Measurements from ENCODE around the gene GRM8. TPM values are rescaled to one million over a fixed set of nuclear protein-coding genes. Genes with fewer than 3 reads are reported as not detected.

GRM8 gene
- total RNA-seq, 1 experiment from 2014 or later: not detected

- POLR2A ChIA-PET (ENCODE audit: unreplicated experiment): interaction anchor here (0.6 kb wide), 1 partner anchor 215 kb away, joined by 3 read pairs; no protein-coding TSS in a partner anchor
- Histone ChIP-seq H4K20me1 (ENCODE audit: low read length) (no peaks in the 10 kb centered on the region), H3K27ac (ENCODE audit: low read length) (no peak overlapping the region), H3K9ac (ENCODE audit: low read length) (no peak overlapping the region), H3K9me3 (ENCODE audit: low read length) (no peaks in the 10 kb centered on the region), H3F3A (ENCODE audit: low read length, unreplicated experiment) (no peaks in the 10 kb centered on the region), H3K4me3 (ENCODE audit: low read length) (no peak overlapping the region), H3K79me2 (ENCODE audit: low read length) (no peaks in the 10 kb centered on the region), H2AFZ (ENCODE audit: low read length) (no peak overlapping the region), H3K9me2 (replicated peaks; ENCODE audit: low read length) (no peaks in the 10 kb centered on the region), H3K4me2 (ENCODE audit: low read length) (no peak overlapping the region), H3K27me3 (ENCODE audit: low read length) (no peaks in the 10 kb centered on the region), H3K36me3 (ENCODE audit: low read depth, low read length) (no peaks in the 10 kb centered on the region), H3K4me1 (ENCODE audit: insufficient read depth, low read length) (peaks cover 12% of the 10 kb centered on the region)
- BruUV-seq (replicated peaks): no TSS peak
- intact Hi-C loops (cut with micrococcal nuclease): no loop called here
- no peak for DNase-seq
- CTCF ChIA-PET: no interaction called here
- ATAC-seq: no peak
- TF ChIP-seq EZH2phosphoT487 (IDR thresholded peaks at IDR 0.05; ENCODE audit: borderline replicate concordance, low read length) (no peak), CTCF (conservative IDR thresholded peaks at IDR 0.05; ENCODE audit: low read depth, low read length) (no peak), EZH2 (IDR thresholded peaks at IDR 0.05; ENCODE audit: low read length, unreplicated experiment) (no peak)
Observed at GRCh38 chr7:126702242-126703016, 550.3 kb downstream of the GRM8 start.

- intact Hi-C loops (cut with micrococcal nuclease): no loop called here
- H3K36me3 ChIP-seq (ENCODE audit: low read depth, low read length): no peaks in the 10 kb centered on the region
- ChIA-PET POLR2A (ENCODE audit: unreplicated experiment) (no interaction called here), CTCF (no interaction called here)
- ATAC-seq (peak; percentile 100), DNase-seq (peak; percentile 86)
- BruUV-seq (replicated peaks): no TSS peak
- peak overlapping the region; percentile 67 for H3K4me2 ChIP-seq (ENCODE audit: low read length)
- H3K4me1 ChIP-seq (ENCODE audit: insufficient read depth, low read length): peaks cover 12% of the 10 kb centered on the region
- no peak overlapping the region for H3K9ac ChIP-seq (ENCODE audit: low read length)
- H3K27ac ChIP-seq (ENCODE audit: low read length): peak overlapping the region; percentile 54
- H3K9me2 ChIP-seq (replicated peaks; ENCODE audit: low read length): no peaks in the 10 kb centered on the region
- no peaks in the 10 kb centered on the region for H4K20me1 ChIP-seq (ENCODE audit: low read length)
- H3F3A ChIP-seq (ENCODE audit: low read length, unreplicated experiment): no peaks in the 10 kb centered on the region
- no peaks in the 10 kb centered on the region for H3K79me2 ChIP-seq (ENCODE audit: low read length)
- TF ChIP-seq CTCF (conservative IDR thresholded peaks at IDR 0.05; ENCODE audit: low read depth, low read length) (no peak), EZH2 (IDR thresholded peaks at IDR 0.05; ENCODE audit: low read length, unreplicated experiment) (no peak), EZH2phosphoT487 (IDR thresholded peaks at IDR 0.05; ENCODE audit: borderline replicate concordance, low read length) (no peak)
- H2AFZ ChIP-seq (ENCODE audit: low read length): peak overlapping the region; percentile 41
- peak overlapping the region; percentile 42; the same call in 1 of the 2 replicates for H3K4me3 ChIP-seq (ENCODE audit: low read length)
- no peaks in the 10 kb centered on the region for H3K27me3 ChIP-seq (ENCODE audit: low read length)
- H3K9me3 ChIP-seq (ENCODE audit: low read length): no peaks in the 10 kb centered on the region
Observed at GRCh38 chr7:126700807-126701604, 551.7 kb downstream of the GRM8 start.

Measured in PC-3 (cell line).